IgD-negative memory B cell (primary cell): ENCODE data around the gene GNPTAB. TPM values are rescaled to one million over a fixed set of nuclear protein-coding genes. Genes with fewer than 3 reads are reported as not detected.

Experiments
- H3K27ac Mint-ChIP-seq, 3 donors: one replicate each; pipeline ENCODE4 v1.8.0; 2020 to 2022; ENCODE audit warnings: mild to moderate bottlenecking in 3 of 3, mixed read lengths in 3 of 3, moderate library complexity in 1 of 3
- H3K27me3 Mint-ChIP-seq: one replicate; pipeline ENCODE4 v1.8.0; 2021; ENCODE audit warnings: mixed read lengths
- H3K36me3 Mint-ChIP-seq: one replicate; pipeline ENCODE4 v1.8.0; 2020; ENCODE audit warnings: mild to moderate bottlenecking, mixed read lengths
- H3K4me1 Mint-ChIP-seq, 3 donors: one replicate each; pipeline ENCODE4 v1.8.0; 2020 to 2022; ENCODE audit warnings: mixed read lengths in 3 of 3, mild to moderate bottlenecking in 1 of 3
- H3K4me3 Mint-ChIP-seq, 4 donors: one replicate each; pipeline ENCODE4 v1.8.0; 2020 to 2022; ENCODE audit warnings: mild to moderate bottlenecking in 4 of 4, mixed read lengths in 4 of 4, moderate library complexity in 3 of 4
- H3K9me3 Mint-ChIP-seq, 3 donors: one replicate each; pipeline ENCODE4 v1.8.0; 2020 to 2021; ENCODE audit warnings: mixed read lengths in 3 of 3, mild to moderate bottlenecking in 1 of 3
- polyA plus RNA-seq: library from polyadenylated mRNA; unstranded; fragments of 300-500 nt; fragmentation: Illumina TruSeq; gene quantifications from one replicate; pipeline ENCODE4 v1.2.3, GENCODE V29; 2021

GNPTAB gene
- polyA plus RNA-seq, 1 donor from 2014 or later: 28.0 TPM

- H3K4me1 Mint-ChIP-seq: peaks cover 38 to 43% (median 38%) of the 10 kb centered on the region in 3 donors
- H3K36me3 Mint-ChIP-seq: no peaks in the 10 kb centered on the region
- H3K27ac Mint-ChIP-seq: peak overlapping the region in 1 of 3 donors; percentile 67
- peak overlapping the region in 1 of 4 donors; percentile 2 for H3K4me3 Mint-ChIP-seq
- peaks cover 2% of the 10 kb centered on the region for H3K27me3 Mint-ChIP-seq
- H3K9me3 Mint-ChIP-seq: no peaks in the 10 kb centered on the region
Measured at GRCh38 chr12:101707131-101707782, 123.5 kb downstream of the GNPTAB start.

GRCh38 chr12:101706403-101706802 lies 124.4 kb downstream of the GNPTAB start:
- H3K27ac Mint-ChIP-seq: no peak overlapping the region
- H3K27me3 Mint-ChIP-seq: peaks cover 2% of the 10 kb centered on the region
- H3K36me3 Mint-ChIP-seq: no peaks in the 10 kb centered on the region
- H3K9me3 Mint-ChIP-seq: no peaks in the 10 kb centered on the region
- peaks cover 44 to 49% (median 44%) of the 10 kb centered on the region in 3 donors for H3K4me1 Mint-ChIP-seq
- no peak overlapping the region for H3K4me3 Mint-ChIP-seq

GRCh38 chr12:101703487-101703886 lies 127.3 kb downstream of the GNPTAB start:
- peaks cover 2% of the 10 kb centered on the region for H3K36me3 Mint-ChIP-seq
- peak overlapping the region in 1 of 3 donors; percentile 28 for H3K27ac Mint-ChIP-seq
- H3K9me3 Mint-ChIP-seq: no peaks in the 10 kb centered on the region
- H3K27me3 Mint-ChIP-seq: peaks cover 2% of the 10 kb centered on the region
- H3K4me1 Mint-ChIP-seq: peaks cover 53 to 63% (median 55%) of the 10 kb centered on the region in 3 donors
- H3K4me3 Mint-ChIP-seq: no peak overlapping the region

- Mint-ChIP-seq H3K4me1 (peaks cover 53 to 59% (median 55%) of the 10 kb centered on the region in 3 donors), H3K4me3 (peak overlapping the region in 3 of 4 donors; percentile 67 to 80 (median 77)), H3K9me3 (no peaks in the 10 kb centered on the region), H3K27me3 (no peaks in the 10 kb centered on the region), H3K36me3 (peaks cover 2% of the 10 kb centered on the region), H3K27ac (peak overlapping the region in 1 of 3 donors; percentile 61)
Measured at GRCh38 chr12:101700299-101700820, 130.4 kb downstream of the GNPTAB start.

GRCh38 chr12:101698800-101699347 lies 131.9 kb downstream of the GNPTAB start:
- Mint-ChIP-seq H3K27ac (peak overlapping the region; percentile 97 to 99 (median 98)), H3K4me3 (peak overlapping the region; percentile 96 to 100 (median 97))

GRCh38 chr12:101697930-101698799 lies 132.6 kb downstream of the GNPTAB start:
- peak overlapping the region; percentile 96 to 100 (median 97) for H3K4me3 Mint-ChIP-seq
- H3K9me3 Mint-ChIP-seq: no peaks in the 10 kb centered on the region
- peaks cover 2% of the 10 kb centered on the region for H3K36me3 Mint-ChIP-seq
- H3K27me3 Mint-ChIP-seq: no peaks in the 10 kb centered on the region
- H3K4me1 Mint-ChIP-seq: peaks cover 48 to 55% (median 53%) of the 10 kb centered on the region in 3 donors
- H3K27ac Mint-ChIP-seq: peak overlapping the region; percentile 97 to 99 (median 98)

More at GRCh38 chr12:101698800-101699347, 131.9 kb downstream of the GNPTAB start:
- Mint-ChIP-seq H3K4me1 (peaks cover 54 to 58% (median 58%) of the 10 kb centered on the region in 3 donors), H3K27me3 (no peaks in the 10 kb centered on the region), H3K9me3 (no peaks in the 10 kb centered on the region), H3K36me3 (peaks cover 2% of the 10 kb centered on the region)

- H3K9me3 Mint-ChIP-seq: no peaks in the 10 kb centered on the region
- H3K4me1 Mint-ChIP-seq: peaks cover 43 to 49% (median 45%) of the 10 kb centered on the region in 3 donors
- peak within 1 kb of the TSS; percentile 96 to 100 (median 98) for H3K4me3 Mint-ChIP-seq
- H3K27ac Mint-ChIP-seq: peak within 1 kb of the TSS; percentile 97 to 99 (median 99)
- H3K27me3 Mint-ChIP-seq: no peaks in the 10 kb centered on the region
- peaks cover 2% of the 10 kb centered on the region for H3K36me3 Mint-ChIP-seq
Measured at GRCh38 chr12:101697197-101697929, 133.4 kb downstream of the GNPTAB start, which contains the start of gene CHPT1. CHPT1 (plus strand) TSS chr12:101697640; CDS start chr12:101697862, 222 bp downstream.

- H3K27ac Mint-ChIP-seq: peak overlapping the region; percentile 97 to 99 (median 99)
- H3K9me3 Mint-ChIP-seq: no peaks in the 10 kb centered on the region
- H3K36me3 Mint-ChIP-seq: peaks cover 2% of the 10 kb centered on the region
- peaks cover 39 to 44% (median 41%) of the 10 kb centered on the region in 3 donors for H3K4me1 Mint-ChIP-seq
- peak overlapping the region; percentile 95 to 99 (median 97) for H3K4me3 Mint-ChIP-seq
- H3K27me3 Mint-ChIP-seq: no peaks in the 10 kb centered on the region
Measured at GRCh38 chr12:101696251-101697196, 134.2 kb downstream of the GNPTAB start.

- Mint-ChIP-seq H3K4me3 (peak overlapping the region; percentile 47 to 98 (median 68)), H3K27me3 (no peaks in the 10 kb centered on the region), H3K9me3 (no peaks in the 10 kb centered on the region), H3K4me1 (peaks cover 33 to 40% (median 34%) of the 10 kb centered on the region in 3 donors), H3K36me3 (no peaks in the 10 kb centered on the region), H3K27ac (peak overlapping the region; percentile 86 to 99 (median 99))
Measured at GRCh38 chr12:101695706-101696105, 135.1 kb downstream of the GNPTAB start.

Other genes with a start within 250 kb of the GNPTAB start
- not detected for gene MYBPC1, start 236.0 kb downstream of the GNPTAB start, polyA plus RNA-seq
- gene CHPT1, start 133.3 kb downstream of the GNPTAB start, polyA plus RNA-seq: 50.9 TPM
- 0.33 TPM for gene SYCP3, start 91.5 kb downstream of the GNPTAB start, polyA plus RNA-seq
- 7.4 TPM for gene DRAM1, start 46.6 kb upstream of the GNPTAB start, polyA plus RNA-seq
- gene WASHC3, start 231.0 kb upstream of the GNPTAB start, polyA plus RNA-seq: 96.0 TPM